MM.1S (cell line): Measurements from ENCODE around the gene OSBPL10.

ENCODE experiments used
- DNase-seq: peaks from one replicate; pipeline ENCODE4 v3.0.0-alpha.2; 2015
- H2AFZ ChIP-seq: fragments of 300-600 bp; sonication (generic); 2 replicates; pipeline ENCODE4 v1.6.0; 2016; ENCODE audit warnings: antibody characterized with exemption, low read length
- H3F3A ChIP-seq: fragments of 300-600 bp; sonication (generic); 2 replicates; pipeline ENCODE4 v1.6.1; 2016; ENCODE audit warnings: mild to moderate bottlenecking, antibody characterized with exemption, low read length, moderate library complexity, mixed read lengths; ENCODE audit not compliant: insufficient read depth
- H3K27ac ChIP-seq: fragments of 300-600 bp; sonication (generic); 2 replicates; pipeline ENCODE4 v1.5.1; 2016; ENCODE audit warnings: mild to moderate bottlenecking, low read length
- H3K27me3 ChIP-seq: fragments of 300-600 bp; sonication (generic); replicated peaks from 2 replicates; pipeline ENCODE4 v1.6.0; 2016; ENCODE audit warnings: low read length; ENCODE audit not compliant: insufficient read depth
- H3K36me3 ChIP-seq: fragments of 300-600 bp; sonication (generic); replicated peaks from 2 replicates; pipeline ENCODE4 v1.6.1; 2016; ENCODE audit warnings: mild to moderate bottlenecking, low read length, mixed read lengths; ENCODE audit not compliant: insufficient read depth
- H3K4me1 ChIP-seq: fragments of 300-600 bp; sonication (generic); 2 replicates; pipeline ENCODE4 v1.6.1; 2016; ENCODE audit warnings: low read length, mixed read lengths
- H3K4me2 ChIP-seq: fragments of 300-600 bp; sonication (generic); 2 replicates; pipeline ENCODE4 v1.6.0; 2016; ENCODE audit warnings: low read depth, low read length
- H3K4me3 ChIP-seq: fragments of 300-600 bp; sonication (generic); 2 replicates; pipeline ENCODE4 v1.5.1; 2016; ENCODE audit warnings: low read length, mixed read lengths
- H3K79me2 ChIP-seq: fragments of 300-600 bp; sonication (generic); 2 replicates; pipeline ENCODE4 v1.6.1; 2016; ENCODE audit warnings: mixed run types, low read length, mixed read lengths
- H3K9ac ChIP-seq: fragments of 300-600 bp; sonication (generic); 2 replicates; pipeline ENCODE4 v1.6.1; 2016; ENCODE audit warnings: low read length, mixed read lengths
- H3K9me2 ChIP-seq: fragments of 300-600 bp; sonication (generic); replicated peaks from 2 replicates; pipeline ENCODE4 v1.6.1; 2016; ENCODE audit warnings: mild to moderate bottlenecking, low read length, mixed read lengths; ENCODE audit not compliant: insufficient read depth
- H3K9me3 ChIP-seq: fragments of 300-600 bp; sonication (generic); replicated peaks from 2 replicates; pipeline ENCODE4 v1.6.1; 2016; ENCODE audit warnings: mild to moderate bottlenecking, low read length, mixed read lengths; ENCODE audit not compliant: insufficient read depth
- H4K20me1 ChIP-seq: fragments of 300-600 bp; sonication (generic); 2 replicates; pipeline ENCODE4 v1.6.1; 2016; ENCODE audit warnings: mild to moderate bottlenecking, low read length, moderate library complexity, mixed read lengths; ENCODE audit not compliant: insufficient read depth
- EZH2 ChIP-seq: fragments of 300-600 bp; sonication (generic); optimal IDR thresholded peaks from 2 replicates; pipeline ENCODE3; 2017; ENCODE audit warnings: low read depth, mild to moderate bottlenecking, antibody characterized with exemption, low read length, mixed read lengths
- EZH2phosphoT487 ChIP-seq: fragments of 300-600 bp; sonication (generic); IDR thresholded peaks from 2 replicates; pipeline ENCODE4 v1.6.1; 2018; ENCODE audit warnings: antibody characterized with exemption, low read length
- TF ChIP-seq, protein P1 (sequence below): fragments of 300-600 bp; sonication (generic); IDR thresholded peaks from 2 replicates; pipeline ENCODE4 v1.5.1; 2016; ENCODE audit warnings: antibody characterized with exemption, low read length, mixed read lengths

OSBPL10 gene

DNA sequence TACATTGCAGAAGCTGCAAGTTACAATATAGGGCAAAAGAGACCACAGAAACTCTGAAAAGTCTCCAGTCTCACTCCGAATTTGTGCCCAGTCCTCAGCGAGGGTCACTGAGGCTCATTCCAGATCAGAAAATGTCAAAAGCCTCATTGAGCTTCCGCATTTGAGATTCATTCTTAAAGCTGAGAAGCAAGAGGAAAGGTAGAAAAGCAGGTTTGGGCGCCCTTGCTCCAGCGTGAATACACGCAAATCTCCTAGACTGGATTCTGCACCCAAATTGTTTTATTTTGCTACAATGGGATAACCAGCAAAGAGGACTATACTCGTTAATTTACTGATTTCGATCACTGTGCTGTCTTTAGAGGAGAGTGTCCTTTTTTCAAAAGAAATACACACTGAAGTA is 236.1 kb downstream of the OSBPL10 start:
- H2AFZ ChIP-seq = no peak overlapping the region
- H3F3A ChIP-seq = no peaks in the 10 kb centered on the region
- no peak overlapping the region for H3K27ac ChIP-seq
- H3K9me3 ChIP-seq = no peaks in the 10 kb centered on the region
- no peaks in the 10 kb centered on the region for H3K4me1 ChIP-seq
- H3K79me2 ChIP-seq = no peaks in the 10 kb centered on the region
- TF ChIP-seq EZH2phosphoT487 (no peak), EZH2 (no peak)
- TF ChIP-seq, protein P1, sequence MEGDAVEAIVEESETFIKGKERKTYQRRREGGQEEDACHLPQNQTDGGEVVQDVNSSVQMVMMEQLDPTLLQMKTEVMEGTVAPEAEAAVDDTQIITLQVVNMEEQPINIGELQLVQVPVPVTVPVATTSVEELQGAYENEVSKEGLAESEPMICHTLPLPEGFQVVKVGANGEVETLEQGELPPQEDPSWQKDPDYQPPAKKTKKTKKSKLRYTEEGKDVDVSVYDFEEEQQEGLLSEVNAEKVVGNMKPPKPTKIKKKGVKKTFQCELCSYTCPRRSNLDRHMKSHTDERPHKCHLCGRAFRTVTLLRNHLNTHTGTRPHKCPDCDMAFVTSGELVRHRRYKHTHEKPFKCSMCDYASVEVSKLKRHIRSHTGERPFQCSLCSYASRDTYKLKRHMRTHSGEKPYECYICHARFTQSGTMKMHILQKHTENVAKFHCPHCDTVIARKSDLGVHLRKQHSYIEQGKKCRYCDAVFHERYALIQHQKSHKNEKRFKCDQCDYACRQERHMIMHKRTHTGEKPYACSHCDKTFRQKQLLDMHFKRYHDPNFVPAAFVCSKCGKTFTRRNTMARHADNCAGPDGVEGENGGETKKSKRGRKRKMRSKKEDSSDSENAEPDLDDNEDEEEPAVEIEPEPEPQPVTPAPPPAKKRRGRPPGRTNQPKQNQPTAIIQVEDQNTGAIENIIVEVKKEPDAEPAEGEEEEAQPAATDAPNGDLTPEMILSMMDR = no peak
- H3K9ac ChIP-seq = no peak overlapping the region
- H3K36me3 ChIP-seq = no peaks in the 10 kb centered on the region
- H3K4me2 ChIP-seq = no peak overlapping the region
- no peaks in the 10 kb centered on the region for H3K27me3 ChIP-seq
- no peaks in the 10 kb centered on the region for H4K20me1 ChIP-seq
- no peaks in the 10 kb centered on the region for H3K9me2 ChIP-seq
- no peak for DNase-seq
- H3K4me3 ChIP-seq = no peak overlapping the region

DNA sequence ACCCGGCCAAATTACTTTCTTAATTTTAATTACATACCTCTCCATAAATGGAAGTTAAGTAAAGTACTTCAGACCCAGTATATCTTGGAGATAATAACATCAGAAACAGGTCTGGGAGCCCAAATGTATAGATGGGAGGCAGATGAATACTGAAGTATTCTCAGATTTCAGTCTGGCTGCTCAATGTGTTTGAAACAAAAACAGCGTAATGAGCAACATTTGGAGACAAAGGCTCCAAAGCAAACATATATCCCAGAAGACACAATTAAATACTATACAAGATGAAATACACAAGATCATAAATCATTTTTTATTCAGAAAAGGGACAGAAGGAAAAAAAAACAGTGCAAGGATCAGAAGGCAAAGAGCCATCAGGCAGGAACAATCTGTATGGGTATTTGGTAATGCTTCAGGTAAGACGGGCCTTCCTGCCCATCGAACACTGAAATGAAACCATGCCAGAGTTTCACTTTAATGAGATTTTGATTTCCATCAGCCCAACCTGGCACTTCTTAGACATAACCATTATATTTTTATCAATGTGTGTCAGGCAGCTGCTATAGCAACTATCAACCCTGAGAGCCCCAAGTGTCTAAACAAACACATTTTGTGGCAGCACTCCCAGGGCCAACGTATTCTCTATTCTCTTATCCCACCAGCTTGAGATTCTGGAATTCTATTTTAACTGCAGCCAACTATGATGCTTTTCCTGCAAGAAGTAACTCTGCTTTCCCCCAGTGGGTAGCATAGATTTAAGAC is 237.6 kb downstream of the OSBPL10 start:
- H3K9me3 ChIP-seq = no peaks in the 10 kb centered on the region
- H3K4me1 ChIP-seq = no peaks in the 10 kb centered on the region
- H2AFZ ChIP-seq = no peak overlapping the region
- H4K20me1 ChIP-seq = no peaks in the 10 kb centered on the region
- no peaks in the 10 kb centered on the region for H3K79me2 ChIP-seq
- no peaks in the 10 kb centered on the region for H3F3A ChIP-seq
- H3K4me3 ChIP-seq = no peak overlapping the region
- H3K9me2 ChIP-seq = no peaks in the 10 kb centered on the region
- no peak for DNase-seq
- no peaks in the 10 kb centered on the region for H3K27me3 ChIP-seq
- no peak overlapping the region for H3K4me2 ChIP-seq
- no peak for TF ChIP-seq EZH2phosphoT487
- TF ChIP-seq, protein P1 = no peak
- no peak for TF ChIP-seq EZH2
- H3K27ac ChIP-seq = no peak overlapping the region
- H3K36me3 ChIP-seq = no peaks in the 10 kb centered on the region
- H3K9ac ChIP-seq = no peak overlapping the region

DNA sequence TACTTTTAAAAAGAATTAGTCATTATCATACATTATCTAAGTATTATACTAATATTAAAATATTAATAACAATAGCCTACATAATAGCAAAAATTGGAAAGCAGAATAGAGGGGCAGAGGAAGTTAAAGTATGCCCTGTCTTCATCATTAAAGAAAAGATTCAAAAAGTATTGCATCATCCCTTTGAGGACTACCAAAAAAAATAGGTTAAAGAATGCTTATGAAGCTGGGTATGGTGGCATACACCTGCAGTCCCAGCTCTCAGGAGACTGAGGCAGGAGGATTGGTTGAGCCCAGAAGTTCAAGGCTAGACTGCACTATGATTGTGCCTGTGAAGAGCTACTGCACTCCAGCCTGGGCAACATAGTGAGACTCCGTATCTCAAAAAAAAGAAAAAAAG is 240.7 kb downstream of the OSBPL10 start:
- Histone ChIP-seq H2AFZ (no peak overlapping the region), H3K27ac (no peak overlapping the region), H3K9me2 (no peaks in the 10 kb centered on the region), H3K27me3 (no peaks in the 10 kb centered on the region), H3K4me2 (no peak overlapping the region), H3K79me2 (no peaks in the 10 kb centered on the region), H3K4me3 (no peak overlapping the region), H3K36me3 (no peaks in the 10 kb centered on the region), H3F3A (no peaks in the 10 kb centered on the region), H3K4me1 (no peaks in the 10 kb centered on the region), H3K9me3 (no peaks in the 10 kb centered on the region), H4K20me1 (no peaks in the 10 kb centered on the region), H3K9ac (no peak overlapping the region)
- DNase-seq = no peak
- TF ChIP-seq, protein P1 = no peak
- no peak for TF ChIP-seq EZH2
- no peak for TF ChIP-seq EZH2phosphoT487
